Mammary epithelial cell (primary cell): ENCODE measurements around the gene TMEM134.

Experiments
- CTCF ChIP-seq, 2 donors: IDR thresholded peaks in 1 of 2; conservative IDR thresholded peaks in 1 of 2; 2 replicates each; pipeline ENCODE4 v1.5.1; 2011 to 2012; ENCODE audit warnings: inconsistent platforms in 2 of 2, low read length in 2 of 2, mild to moderate bottlenecking in 2 of 2, control low read depth in 1 of 2, low read depth in 1 of 2; ENCODE audit not compliant: insufficient read depth in 1 of 2; ENCODE audit errors: extremely low read depth in 1 of 2
- EZH2 ChIP-seq: IDR thresholded peaks from 2 replicates; pipeline ENCODE4 v1.6.1; 2012; ENCODE audit warnings: low read length, inconsistent platforms, borderline replicate concordance

DNA sequence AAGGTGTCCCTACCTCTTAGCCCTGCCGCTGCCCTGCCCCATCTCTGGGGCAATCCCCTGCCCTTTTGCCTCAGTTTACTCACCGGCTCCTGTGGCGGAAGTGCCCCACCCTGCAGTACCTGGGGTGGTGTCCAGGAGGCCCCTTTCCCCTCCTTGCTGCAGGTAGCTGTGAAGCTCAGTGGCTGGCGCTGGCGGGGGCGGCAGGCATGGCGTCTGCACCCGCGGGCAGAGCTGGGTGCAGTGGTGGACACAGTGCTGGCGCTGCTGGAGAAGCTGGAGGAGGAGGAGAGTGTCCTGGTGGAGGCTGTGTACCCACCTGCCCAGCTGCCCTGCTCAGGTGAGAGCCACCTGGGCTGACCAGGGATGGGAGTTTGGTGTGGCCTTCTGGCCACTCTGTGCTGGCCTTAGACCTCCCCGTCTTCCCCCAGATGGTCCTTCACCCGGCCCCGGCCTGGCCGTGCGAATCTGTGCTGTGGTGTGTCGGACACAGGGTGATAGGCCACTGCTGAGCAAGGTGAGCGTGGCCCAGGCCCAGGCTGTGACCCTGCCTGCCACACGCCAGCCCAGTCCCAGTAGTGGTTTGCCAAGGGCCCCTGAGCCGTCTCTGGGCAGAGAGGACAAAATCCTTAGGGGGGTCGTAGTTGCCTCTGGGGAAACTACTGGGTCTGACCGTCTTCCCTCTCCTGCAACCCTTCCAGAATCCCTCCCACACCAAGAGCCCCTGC, 49.6 kb downstream of the TMEM134 start:
- TF ChIP-seq CTCF (conservative IDR thresholded peaks at IDR 0.05 in 1 of 2, IDR thresholded peaks at IDR 0.05 in 1 of 2; ENCODE audit: extremely low read depth in 1 of 2, insufficient read depth in 1 of 2, low read depth in 1 of 2, low read length in 2 of 2) (no peak), EZH2 (no peak)
